GM18499 (cell line): ENCODE results near the gene DPM2.

Experiments
- ATAC-seq: cut with Tn5 transposase; IDR thresholded peaks from one replicate; pipeline ENCODE4 v1.9.1; 2021; ENCODE audit warnings: moderate number of reproducible peaks; ENCODE audit not compliant: insufficient read depth, unreplicated experiment

Gene DPM2

DNA sequence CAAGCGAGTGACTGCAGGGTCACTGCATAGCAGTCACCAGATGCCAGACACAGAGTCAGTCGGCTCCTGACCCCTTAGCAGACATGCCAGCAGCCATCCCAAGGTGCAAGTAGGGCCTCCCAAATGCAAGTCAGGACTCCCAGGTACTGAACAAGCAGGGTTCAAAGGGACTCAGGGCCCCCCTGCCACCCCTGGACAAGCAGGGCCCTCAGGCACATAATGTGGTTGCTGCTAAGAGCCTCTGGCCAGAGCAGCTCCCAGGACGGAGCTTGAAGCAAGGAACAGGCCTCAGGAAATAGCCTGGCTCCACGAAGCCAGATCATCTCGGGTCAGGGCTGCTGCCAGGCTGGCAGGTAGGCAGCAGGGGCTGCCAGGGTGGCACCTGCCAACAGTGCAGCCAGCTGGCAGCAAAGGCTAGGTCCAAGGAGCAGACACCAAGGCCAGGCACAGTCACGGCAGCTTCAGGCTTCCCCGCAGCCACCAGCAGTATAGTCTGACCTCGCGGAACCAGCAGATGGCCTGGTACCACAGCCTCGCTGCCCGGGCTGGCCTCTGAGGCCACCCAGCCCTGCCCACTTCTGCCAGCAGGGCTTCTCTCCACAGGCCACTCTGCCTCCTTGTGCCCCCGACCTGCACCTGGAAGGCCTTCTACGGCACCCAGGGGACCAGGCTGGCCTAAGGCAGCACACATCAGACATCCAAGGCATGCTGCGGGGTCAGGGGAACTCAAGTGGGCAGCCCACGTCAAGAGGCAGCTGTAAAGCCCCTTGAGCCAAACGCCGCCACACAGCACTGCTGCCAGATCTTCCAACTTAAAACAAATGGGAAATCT, 35.7 kb upstream of the DPM2 start:
- no peak for ATAC-seq

DNA sequence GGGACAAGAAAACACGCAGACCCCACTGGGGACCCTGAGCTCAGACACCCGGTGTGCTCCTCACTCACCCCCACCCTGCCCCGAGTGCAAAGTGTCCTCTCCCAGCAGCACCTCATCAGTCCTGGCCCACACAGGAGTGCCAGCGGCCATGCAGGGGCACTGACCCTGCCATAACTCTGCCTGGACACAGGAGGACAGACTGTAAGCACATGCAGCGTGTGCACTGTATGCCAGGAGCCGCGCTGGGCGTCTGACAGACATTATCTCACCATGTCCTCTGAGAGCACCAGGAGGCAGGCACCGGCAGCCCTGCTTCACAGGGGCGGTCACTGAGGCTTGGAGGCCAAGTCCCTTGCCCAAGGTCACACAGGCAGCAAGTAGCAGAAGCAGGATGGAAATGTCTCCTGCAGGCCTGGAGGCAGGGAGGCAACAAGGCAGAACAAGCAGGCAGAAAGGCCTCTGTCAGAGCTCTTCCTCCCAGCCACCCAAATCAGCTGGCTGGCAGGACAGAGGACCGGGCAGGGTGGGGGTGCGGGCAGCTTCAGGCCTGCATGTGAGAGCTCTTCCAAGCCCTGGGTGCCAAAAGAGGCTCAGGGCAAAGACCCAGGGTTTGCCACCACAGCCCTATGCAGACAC, 34.7 kb upstream of the DPM2 start:
- ATAC-seq, result no peak

DNA sequence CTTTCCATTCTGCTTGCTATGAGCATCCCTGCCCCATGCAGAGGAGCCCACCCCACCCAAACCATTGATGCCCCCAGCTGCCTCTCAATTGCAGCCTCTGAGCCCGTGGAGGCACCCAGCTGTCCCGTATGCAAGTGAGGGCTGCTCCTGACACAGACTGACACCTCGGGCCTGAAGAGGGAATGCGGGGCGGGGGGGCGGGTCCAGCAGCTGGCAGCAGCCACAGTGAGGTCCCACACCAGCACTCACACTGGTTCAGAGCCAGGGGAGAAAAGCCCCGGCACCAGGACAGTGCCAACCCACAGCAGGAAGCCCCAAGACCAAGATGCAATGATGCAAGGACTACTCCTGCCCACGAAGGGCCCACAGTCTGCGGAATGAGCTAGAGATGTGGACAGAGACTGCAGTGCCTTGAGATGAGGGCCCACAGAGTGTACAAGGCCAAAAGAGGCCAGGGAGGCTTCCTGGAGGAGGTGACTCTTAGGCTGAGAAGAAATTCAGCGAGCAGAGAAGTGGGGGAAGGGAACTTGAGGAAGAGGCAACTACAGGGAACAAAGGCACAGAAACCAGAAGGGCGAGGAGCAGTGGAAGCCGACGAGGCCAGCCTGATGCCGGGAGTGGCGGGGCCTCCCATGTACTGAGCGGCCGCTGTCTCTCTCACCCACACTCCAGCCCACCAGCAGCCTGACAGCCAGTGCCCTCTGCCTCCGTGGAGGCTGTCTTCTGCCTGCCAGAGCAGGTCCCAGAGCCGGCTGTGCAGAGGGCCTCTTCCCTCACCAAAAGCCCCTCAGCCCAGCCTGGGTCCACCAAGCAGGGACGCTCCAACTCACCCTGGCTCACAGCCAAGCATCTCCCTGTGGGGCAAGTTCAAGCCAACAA, 33.9 kb upstream of the DPM2 start:
- no peak for ATAC-seq

DNA sequence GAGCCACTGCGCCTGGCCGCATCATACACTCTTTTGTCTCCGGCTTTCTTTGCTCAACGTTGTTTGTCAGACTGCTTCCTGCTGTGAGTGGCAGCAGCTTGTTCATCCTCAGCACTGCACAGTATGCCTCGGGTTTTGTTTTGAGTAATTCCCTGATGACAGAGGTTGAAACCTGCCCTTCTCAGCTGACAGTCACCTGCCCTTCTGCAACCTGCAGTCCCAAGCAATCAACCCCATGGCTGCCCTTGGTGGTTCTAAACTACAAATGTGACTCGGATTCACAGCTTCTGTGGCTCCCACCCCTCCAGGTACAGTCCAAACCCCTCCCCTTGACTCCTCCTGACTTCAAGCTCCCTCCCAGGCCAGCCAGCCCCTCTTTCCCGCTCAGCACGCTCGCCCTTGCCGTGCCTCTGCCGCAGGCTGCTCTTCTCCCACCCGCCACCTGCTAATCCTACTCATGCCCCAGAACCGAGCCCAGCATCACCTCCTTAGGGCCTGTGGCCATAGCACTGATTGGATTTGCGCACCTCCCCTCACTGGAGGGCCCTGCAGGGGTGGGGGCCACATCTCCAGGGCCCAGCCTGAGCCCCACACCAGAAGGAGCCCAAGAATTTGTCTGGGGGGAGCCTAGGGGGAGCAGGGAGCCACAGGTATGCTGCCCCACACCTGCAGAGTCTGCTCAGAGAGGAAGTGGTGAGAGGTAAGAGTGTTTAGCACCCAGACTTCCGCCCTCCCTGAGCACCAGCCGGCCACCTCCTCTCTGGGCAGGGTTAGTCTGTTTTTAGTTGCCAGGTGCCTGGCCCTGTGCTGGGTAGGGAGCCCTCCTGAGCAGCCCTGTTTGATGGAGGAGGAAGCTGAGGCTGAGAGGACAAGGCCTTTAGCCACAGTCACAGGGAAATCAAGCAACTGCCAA, 33.0 kb upstream of the DPM2 start:
- ATAC-seq, result peak; percentile 52

DNA sequence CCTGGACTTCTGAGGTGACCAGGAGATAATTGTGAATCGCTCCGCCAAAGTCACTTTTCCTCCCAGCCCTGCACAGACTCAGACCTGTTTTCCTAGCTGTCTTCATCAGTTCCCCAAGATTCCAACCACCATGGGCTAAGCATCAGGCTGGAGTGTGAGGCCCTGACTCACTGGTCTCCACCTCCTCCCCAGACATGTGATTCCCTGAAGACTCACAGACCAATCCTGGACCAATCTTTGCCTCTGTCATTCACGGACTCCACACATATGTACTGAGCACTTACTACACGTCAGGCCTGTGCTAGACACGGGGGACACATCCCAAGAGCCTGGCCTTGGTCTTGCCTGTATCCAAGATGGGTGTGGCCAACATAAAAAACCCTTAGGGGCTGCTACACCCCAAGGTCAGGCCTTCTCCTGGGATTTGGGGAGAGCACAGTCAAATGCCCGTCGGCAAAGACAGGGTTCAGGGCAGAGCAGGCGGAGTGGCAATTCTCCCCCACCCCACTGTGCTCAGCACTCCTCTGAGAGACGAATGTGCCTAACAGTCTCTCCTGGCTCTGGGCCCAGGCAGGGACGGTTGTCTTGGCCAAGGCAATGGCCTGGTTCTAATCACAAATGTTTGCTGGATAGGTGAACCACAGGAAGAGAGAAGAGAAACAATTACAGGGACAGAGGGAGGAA, 31.2 kb upstream of the DPM2 start:
- no peak for ATAC-seq

DNA sequence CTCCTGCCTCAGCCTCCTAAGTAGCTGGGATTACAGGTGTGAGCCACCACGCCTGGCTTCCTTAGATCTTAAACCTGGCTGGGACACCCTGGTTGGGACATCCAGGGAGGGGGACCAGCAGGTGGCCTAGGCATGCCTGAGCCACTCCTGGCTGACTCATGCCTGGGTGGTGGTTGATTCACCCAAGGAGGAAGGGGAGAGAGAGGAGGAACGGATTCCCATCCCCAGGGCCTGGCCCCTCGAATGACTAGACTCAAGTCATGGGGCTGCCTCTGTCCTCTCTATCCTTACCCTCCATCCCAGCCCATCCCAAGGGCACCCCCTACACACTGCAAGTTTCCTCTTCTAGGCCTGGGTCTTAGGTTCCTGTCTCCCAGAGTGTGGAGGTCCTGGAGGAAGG, 30.4 kb upstream of the DPM2 start:
- ATAC-seq, result no peak

DNA sequence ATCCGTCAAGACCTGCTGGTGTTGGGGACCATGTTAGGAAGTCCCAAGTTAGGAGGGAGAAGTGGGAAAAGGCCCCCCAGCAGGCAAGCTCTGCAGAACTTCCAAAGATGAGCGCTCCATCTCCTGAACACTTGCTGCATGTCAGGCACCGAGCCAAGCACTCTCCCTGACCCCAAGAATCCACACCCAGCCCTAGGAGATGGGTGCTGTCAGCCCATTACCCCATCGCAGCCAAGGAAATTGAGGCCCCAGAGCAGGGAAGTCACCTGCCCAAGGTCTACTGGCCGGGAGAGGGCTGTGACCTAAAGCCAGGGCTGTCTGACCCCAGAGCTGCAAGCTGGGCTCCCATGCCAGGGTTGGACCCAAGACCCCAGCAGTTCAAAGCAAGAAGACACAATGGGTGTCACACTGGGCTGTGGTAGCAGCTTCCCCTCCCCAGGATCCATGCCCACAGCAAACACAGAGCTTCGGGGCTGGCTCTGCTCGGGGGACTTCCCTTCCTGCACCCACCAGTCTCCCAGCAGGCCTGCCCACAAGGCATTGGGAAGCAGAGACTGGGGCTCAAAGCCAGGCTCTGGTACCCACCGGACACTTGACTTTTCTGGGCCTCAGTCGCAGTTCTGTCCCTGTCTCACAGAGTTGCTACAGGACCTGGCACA, 29.6 kb upstream of the DPM2 start:
- no peak for ATAC-seq

DNA sequence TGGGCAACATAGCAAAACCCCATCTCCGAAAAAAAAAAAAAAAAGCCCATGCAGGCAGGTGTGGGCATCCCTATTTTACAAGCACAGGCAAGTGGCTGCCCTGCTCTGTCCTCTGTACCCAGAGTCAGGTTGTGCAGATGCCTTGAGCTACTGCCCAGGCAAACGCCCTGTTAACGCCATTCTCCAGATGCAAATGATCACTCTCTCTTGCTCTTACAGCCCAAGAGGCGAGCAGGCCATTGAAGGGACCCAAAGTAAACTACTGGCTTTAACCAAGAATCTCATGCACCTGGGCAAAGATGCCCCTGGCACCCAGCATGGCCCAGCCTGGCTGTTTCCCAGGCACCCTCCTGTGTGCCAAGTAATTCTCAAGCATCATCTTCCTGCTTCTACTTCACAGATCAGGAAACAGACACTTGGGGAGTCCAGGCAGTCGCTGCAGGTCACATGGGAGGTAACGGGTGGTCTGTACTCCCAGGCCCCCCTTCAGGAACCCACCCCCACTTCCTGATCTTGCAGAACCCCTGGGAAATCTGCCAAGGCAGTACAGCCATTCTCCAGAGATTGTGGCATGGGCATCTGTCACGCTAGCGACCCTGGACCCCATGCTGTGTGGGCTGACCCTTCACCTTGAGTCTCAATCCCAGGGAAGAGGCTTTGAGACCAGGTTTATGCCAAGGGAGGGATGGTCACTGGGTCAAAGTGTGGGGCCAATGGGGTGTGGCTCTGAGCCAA, 28.9 kb upstream of the DPM2 start:
- no peak for ATAC-seq

DNA sequence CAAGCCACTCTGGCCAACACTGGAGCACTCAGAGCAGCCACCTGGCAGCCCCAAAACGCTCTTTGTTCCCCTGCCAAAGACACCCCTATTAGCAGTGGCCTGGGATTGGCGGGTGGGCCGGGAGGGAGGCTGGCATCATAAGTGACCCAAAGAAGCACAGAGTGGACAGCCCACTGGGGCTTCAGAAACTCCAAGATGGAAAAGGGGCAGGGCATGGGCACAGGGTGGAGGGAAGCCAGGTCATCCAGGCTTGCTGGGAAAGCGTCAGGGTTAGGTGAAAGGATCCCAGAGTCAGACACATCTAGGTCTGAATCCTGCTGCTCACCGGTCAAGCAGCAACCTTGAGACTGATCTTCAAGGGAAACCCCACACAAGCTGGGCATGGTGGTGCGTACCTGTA, 28.3 kb upstream of the DPM2 start:
- no peak for ATAC-seq

DNA sequence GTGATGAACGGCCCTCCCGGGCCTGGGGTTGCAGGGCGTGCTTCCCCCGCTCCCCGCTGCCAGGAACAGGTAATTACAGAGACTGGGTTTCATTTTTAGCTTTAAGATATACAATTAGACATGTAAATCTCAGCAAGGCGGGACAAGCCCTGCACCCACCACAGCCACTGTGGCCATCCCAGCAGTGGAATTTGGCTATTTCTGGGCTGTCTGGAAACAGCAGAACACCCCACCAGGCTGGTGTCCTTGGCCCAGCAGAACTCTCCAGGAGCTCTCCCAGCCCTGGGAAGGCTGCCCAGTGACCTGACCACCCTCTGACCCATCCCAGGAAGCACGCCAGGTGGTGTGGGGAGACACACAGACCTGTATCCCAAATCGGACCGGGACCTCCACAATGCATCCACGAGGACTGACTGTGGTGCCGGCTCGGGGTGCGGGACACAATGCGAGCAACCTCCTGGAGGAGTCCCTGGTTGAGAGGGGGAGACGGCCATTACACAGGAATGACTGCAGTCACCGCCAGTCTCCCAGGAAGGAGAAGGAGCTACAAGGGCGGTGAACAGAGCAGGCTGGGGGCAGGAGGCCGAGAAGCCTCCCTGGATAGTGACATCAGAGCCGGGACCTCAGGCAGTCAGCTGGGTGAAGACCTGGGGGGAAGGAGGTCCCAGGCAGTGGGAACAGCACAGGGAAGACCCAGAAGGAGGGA, 25.9 kb upstream of the DPM2 start:
- no peak for ATAC-seq

DNA sequence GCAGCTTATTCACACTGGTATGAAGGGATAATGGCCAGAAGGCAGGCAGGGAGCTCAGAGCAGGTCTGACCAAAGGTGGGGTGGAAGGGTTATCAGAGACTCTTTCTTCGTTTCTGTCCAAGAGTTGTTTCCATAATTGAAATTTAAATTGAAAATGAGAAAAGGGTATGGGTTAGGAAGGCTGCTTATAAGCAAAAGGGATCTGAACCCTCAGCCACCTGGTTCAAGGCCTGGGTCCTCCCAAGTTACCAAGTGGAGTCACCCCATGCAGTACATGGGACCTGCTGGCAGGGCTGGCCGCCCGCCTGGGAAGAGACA, 25.3 kb upstream of the DPM2 start:
- no peak for ATAC-seq

DNA sequence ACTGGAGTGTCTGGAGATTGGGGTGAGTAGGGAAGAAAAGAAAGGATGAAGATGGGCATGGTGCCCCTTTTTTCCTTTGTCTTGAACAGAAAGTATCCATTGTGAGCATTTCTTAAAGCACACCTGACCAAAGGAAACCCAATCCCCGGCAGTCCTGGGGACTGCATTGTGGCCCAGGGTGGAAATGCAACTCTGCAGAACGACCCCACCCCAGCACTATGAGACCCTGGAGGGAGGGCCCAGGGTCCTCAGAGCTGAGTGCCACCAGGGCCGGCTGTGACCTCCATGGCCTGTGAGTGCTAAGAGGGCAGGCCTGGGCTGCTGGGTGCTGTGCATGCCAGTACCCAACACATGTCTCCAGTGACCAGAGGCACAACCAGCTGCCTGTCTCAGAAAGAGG, 24.6 kb upstream of the DPM2 start:
- ATAC-seq, result no peak

DNA sequence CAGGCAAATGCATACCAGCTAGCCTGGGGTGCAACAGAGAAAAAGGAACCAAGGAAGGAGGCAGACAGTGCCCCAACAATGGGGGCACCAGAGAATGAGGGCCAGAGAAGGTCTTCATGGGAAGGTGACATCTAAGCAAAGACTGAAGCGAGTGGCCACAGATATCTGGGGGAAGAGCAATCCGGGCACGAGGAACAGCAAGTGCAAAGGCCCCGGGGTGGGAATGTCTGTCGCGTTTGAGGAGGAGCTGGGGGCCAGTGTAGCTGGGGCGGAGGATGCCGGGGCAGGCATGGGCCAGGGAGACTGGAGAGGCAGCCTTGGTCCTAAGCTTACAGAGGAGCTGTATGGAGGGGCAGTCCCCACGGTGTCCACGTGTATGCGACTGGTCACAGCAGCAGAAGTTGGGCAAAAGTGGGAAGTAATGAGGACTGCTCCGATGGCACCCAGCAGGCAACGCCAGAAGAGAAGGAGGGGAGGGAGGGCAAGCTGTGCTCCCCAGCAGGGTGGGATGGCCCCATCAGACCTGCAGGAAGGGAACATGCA, 24.0 kb upstream of the DPM2 start:
- no peak for ATAC-seq

DNA sequence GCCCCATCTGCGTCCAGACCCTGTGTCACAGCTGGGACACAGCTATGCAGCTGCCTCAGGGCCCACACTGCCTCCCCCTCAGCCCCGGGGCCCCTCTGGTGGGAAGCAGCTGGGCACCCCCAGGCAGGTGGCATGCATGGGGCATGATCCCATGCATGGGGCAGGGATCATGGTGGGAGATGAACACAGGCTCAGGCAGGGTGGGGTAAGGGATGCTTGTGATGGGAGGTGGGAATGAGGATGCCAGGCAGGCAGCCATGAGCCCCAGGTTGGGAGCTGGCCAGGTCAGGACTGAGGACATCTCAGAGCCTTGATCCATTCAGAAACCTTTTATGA, 23.5 kb upstream of the DPM2 start:
- ATAC-seq, result no peak

DNA sequence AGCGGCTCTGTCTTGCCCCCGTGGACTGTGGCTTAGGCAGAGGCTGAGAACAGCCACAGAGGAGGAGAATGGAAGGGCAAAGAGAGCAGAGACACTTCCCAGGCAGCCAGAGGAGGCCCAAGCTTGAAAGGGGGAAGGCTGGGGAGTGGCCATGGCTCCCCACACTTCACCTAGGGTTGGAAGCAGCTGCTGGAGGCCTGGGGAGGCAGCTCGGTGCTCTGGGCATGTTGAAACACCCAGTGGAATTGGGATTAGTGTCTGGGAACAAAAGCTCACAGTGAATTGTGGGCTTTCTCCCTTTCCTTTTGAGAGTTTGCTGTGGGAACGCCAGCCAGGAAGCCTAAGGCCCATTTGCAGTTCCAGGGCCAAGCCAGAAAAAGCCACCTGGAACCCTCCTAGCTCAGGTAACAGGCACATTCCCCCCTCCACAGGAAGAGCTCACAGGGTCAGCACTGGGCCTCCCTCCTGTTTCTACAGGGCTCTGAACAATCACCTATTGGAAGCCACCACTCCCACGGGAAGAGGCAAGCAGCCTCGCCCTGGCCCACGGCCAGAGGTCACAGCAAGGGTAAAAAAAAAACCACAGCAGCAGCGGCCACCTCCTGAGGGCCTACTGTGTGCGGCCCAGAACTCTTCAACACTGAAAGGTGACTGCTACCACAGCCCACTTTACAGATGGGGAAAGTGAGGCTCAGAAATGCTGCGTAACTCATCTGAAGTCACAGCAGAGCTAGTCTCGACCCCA, 22.9 kb upstream of the DPM2 start:
- no peak for ATAC-seq

DNA sequence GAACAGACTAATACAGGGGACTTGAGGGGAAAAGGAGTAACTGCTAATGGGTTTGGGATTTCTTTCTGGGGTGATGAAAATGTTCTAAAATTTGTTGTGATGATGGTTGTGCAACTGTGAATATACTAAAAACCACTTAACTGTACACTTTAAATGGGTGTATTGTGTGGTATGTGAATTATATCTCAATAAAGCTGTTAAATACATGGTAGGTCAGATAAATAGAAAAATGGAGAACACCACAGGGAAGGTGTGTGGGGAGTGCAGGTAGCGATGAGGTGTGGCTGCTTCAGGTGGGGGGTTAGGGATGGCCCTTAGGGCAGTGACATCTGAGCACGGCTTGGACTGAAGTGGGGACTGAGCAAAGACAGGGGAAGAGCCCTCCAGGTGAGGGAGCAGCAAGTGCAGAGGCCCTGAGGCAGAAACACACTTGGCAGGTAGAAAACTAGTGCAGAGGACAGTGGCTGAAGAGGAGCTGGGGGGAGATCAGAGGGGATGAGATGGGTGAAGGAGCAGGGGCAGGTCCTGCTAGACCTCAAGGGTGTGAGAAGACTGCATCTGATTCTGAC, 22.3 kb upstream of the DPM2 start:
- ATAC-seq, result no peak

DNA sequence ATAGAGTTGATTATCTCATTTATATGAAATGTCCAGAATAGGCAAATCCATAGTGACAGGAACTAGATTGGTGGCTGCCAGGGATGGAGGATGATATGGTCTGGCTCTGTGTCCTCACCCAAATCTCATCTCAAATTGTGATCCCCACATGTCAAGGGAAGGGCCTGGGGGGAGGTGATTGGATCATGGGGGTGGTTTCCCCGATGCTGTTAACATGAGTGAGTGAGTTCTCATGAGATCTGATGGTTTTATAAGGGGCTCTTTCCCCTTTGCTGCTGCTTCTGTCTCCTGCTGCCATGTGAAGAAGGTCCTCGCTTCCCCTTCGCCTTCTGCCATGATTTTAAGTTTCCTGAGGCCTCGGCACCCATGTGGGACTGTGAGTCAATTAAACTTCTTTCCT, 21.7 kb upstream of the DPM2 start:
- ATAC-seq, result no peak
